OCI-LY1 (cell line): Measurements from ENCODE around the gene FAM53A.

Source experiments
- EZH2 ChIP-seq: fragments of 200-600 bp; sonication (generic), shearing (Covaris generic); IDR thresholded peaks from 2 replicates; pipeline ENCODE4 v1.8.0; 2017; ENCODE audit warnings: borderline replicate concordance, mixed run types, mild to moderate bottlenecking, antibody characterized with exemption, low read length, moderate library complexity, mixed read lengths
- TF ChIP-seq, protein P1 (sequence below): fragments of 200-600 bp; sonication (generic), shearing (Covaris generic); IDR thresholded peaks from 2 replicates; pipeline ENCODE4 v1.5.1; 2017; ENCODE audit warnings: mild to moderate bottlenecking, antibody characterized with exemption, low read length, moderate library complexity, mixed read lengths

DNA sequence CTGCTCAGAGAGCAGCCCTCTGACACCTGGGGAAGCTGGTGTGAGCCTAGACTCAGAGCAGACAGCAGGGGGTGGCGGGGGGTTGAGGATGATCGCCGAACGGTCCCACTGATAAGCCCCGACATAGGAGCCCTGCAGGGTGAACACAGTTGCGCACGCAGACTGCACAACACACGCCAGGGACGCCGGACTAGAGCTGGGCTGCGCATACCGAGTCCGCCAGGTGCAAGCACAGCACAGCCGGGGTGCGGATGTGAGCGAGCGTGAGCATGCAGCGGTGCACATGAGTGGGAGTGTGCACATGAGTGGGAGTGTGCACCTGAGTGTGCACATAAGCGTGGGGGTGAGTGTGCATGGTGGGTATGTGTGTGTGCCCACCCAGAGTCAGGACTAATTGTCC, 36.7 kb downstream of the FAM53A start:
- TF ChIP-seq, protein P1, sequence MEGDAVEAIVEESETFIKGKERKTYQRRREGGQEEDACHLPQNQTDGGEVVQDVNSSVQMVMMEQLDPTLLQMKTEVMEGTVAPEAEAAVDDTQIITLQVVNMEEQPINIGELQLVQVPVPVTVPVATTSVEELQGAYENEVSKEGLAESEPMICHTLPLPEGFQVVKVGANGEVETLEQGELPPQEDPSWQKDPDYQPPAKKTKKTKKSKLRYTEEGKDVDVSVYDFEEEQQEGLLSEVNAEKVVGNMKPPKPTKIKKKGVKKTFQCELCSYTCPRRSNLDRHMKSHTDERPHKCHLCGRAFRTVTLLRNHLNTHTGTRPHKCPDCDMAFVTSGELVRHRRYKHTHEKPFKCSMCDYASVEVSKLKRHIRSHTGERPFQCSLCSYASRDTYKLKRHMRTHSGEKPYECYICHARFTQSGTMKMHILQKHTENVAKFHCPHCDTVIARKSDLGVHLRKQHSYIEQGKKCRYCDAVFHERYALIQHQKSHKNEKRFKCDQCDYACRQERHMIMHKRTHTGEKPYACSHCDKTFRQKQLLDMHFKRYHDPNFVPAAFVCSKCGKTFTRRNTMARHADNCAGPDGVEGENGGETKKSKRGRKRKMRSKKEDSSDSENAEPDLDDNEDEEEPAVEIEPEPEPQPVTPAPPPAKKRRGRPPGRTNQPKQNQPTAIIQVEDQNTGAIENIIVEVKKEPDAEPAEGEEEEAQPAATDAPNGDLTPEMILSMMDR: no peak
- no peak for TF ChIP-seq EZH2
